ENCODE data around the gene SPRR2D.

DNA sequence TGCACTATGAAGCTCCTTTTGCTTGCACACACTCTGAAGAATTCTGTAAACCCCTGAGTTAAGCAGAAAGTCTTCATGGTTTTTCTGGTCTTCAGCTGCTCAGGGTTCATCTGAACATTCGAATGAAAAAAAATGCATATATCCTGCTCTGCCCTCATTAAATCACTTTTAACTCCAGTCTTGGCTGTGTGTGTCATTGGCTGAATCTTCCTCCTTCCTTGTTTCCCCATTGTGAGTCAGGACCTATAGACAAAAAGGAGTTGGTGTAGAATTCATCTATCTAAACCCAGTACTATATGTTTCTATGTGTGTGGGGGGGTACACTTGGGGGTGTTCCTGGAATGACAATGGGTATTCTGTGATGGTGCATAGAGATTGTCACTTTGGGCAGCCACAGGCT lies 16.5 kb downstream of the SPRR2D start:
- TF ChIP-seq, protein P1, sequence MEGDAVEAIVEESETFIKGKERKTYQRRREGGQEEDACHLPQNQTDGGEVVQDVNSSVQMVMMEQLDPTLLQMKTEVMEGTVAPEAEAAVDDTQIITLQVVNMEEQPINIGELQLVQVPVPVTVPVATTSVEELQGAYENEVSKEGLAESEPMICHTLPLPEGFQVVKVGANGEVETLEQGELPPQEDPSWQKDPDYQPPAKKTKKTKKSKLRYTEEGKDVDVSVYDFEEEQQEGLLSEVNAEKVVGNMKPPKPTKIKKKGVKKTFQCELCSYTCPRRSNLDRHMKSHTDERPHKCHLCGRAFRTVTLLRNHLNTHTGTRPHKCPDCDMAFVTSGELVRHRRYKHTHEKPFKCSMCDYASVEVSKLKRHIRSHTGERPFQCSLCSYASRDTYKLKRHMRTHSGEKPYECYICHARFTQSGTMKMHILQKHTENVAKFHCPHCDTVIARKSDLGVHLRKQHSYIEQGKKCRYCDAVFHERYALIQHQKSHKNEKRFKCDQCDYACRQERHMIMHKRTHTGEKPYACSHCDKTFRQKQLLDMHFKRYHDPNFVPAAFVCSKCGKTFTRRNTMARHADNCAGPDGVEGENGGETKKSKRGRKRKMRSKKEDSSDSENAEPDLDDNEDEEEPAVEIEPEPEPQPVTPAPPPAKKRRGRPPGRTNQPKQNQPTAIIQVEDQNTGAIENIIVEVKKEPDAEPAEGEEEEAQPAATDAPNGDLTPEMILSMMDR (IDR thresholded peaks at IDR 0.05): no peak
- TF ChIP-seq POLR2A (IDR thresholded peaks at IDR 0.05): no peak

Measured in heart left ventricle (tissue), 13 donors.